Measurements from ENCODE around the gene SYCE3.

Gene SYCE3

DNA sequence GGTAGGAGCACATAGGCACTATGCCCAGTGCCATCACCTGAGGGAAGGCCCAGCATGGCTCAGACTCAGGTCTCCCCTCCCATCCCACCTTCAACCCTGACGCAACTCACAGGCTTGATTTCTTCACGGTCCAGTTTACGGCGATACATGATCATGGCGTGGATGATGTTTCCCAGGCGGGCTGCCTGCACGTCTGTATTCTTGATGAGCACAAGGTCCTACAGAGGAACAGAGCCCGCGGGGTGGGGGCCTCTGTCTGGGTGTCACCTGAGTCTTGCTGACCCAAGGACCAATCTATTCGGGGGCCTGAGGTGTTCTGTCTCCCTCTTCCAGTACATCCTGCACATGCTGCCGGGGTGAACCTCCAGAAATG lies 11.7 kb upstream of the SYCE3 start:
- DNase-seq: no peak

DNA sequence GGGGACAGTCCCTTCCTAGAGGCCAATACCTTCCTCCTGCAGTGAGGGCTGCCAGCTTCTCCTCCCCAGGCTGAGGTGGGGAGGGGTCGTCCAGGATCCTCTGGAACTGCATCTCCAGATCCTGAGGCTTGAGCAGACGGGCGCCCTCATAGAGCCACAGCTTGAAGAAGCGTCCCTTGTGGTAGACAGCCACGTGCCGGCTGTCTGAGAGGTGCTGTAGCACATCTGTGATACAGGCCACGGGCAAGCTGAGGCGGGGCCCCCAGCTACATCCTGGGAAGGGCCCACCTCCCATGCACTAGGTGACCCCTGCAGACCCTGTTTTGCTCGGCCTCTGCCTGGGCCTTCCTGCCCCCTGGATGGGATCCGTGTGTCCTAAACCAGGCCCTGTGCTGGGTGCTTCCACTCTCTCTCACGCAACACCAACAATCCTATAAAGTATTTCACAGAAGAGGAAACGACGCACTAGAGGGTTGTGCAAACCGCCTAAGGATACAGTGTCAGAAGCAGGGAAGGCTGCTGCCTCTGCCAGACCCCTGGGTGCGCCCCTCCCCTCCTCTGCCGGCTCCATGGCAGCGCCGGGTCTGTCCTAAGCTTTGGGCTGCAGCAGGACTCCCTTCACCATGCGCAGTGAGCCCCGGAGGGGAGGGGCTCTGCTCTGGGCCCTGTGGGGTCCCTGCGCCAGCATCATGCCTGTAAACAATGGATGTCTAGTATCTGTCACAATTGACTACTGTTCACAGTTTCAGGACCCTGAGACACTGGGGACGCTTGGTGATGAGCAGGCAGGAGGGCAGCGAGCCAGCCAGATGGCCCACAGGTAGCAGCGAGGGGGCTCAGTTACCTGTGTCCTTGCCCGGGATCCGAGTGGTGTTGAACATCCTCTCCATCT lies 11.0 kb upstream of the SYCE3 start:
- DNase-seq: no peak

DNA sequence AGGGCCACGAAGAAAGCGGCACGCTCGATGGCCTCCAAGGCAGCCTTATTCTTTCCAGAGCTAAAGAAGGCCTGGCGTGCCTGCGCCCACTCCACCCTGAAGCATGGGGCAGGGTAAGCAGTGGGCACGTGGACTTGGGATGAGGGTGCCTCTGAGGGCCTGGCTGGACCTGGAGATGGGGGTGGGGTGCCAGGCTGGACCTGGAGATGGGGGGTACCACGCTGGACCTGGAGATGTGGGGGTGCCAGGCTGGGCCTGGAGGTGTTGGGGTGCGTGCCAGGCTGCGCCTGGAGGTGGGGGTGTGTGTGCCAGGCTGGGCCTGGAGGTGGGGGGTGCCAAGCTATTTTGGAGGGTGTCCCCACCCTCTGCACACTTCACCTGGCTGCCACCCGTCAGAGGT lies 10.2 kb upstream of the SYCE3 start:
- no peak for DNase-seq

DNA sequence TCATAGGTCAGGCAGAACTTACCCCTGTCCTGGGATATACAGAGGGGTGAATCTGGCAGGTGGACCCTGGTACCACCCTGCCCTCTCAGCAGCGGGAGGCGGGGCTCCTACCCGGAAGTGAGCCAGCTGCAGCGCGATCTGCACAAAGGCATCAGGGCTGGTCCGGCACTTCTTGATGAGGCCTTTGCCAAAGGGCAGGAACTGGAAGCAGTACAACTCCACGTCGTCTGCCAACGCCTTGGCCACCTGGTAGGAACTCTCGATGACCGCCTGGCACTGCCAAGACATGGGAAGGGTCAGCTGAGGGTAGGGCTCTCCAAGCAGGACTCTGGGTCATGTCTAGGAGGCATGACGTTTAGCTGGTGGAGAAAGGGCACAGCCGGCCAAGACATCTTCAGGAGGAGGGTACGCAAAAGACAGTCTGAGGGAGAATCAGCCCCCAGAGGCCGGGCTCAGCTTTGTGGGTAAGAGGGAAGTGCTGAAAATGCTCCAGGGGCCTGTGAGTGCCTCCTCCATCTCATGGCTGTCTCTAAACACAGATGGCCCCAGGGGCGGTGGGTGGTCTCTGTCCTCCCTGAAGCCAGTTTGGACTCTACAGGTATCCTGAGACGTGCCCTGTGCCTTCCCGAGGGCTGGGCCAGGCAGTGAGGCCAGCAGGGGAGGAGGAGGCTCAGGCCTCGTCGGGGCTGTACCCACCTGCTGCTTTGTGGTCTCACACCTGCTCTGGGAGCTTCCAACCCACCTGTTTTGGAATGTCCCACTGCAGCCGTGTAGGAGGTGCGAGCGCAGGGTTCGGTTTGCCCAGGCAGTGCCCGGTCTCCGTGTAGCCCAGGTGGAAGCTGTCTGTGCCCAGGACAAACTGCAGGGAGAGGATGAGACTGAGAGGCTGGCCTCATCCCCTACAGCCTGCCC lies 8.8 kb upstream of the SYCE3 start:
- DNase-seq: no peak

DNA sequence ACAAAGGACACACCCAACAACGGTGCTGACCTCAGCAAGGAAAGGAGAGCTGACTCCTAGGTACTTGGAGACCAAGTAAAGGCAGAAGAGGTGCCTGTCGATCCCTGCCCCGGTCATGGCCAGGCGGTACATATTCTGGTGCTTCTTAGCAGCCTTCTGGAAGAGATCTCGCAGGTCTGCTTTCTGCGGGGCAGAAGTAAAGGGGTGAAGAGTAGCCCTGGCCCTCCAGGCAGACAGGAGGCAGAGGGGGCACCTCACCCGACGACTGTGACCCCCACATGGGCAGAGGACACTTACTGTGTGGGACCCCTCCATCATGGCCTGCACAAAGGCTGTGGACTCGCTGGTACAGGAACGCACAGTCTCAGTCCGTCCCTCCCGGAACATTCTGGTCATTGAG lies 8.1 kb upstream of the SYCE3 start:
- DNase-seq: no peak

DNA sequence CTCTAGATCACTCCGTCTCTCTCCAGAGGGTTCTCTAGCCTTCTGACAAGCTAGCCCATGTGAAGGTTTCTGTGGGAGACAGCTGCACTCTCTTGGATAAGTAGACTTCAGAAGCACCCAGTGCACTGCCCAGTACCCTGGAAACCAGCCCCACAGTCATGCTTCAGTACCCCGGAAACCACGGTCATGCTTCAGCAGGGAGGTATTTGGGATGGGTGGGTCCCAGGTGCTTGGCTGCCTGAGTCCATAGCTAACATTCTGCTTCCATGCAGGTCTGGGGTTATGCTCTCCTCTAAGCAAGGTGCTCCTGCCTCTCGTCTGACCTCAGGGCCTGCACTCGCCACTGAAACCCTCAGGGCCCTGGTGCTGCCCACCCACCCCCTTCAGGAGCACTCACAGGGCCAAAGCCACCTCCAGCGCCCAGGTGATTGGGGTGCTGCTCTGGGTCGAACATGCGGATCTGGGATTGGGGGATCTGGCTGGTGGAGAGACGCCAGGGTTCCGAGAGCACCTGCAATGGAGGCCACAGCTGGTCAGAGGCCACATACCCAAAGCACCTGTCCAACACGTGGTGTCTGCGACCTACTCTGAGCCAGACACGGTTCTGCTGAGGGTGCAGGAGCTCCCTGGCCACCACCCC lies 7.3 kb upstream of the SYCE3 start:
- DNase-seq: no peak

DNA sequence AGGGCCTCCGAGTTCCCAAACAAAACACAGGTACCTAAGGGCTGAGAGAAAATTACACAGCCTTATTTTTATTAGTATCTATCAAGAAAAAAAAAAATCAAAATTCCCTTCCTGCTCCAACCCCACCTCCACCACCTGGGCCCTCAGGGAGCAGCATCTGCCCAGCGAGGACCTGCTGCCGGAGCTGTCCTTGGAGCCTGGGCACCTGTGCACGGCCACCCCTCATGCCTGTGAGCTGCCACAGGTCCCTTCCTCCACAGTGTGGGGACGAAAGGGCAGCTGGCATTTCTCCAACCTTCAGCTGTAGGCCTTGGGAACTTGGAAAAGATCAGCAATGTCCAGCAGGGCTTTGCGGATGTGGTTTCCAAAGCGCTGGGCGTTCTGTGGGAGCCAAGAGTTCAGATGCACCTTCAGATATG lies 6.3 kb upstream of the SYCE3 start:
- DNase-seq: no peak

DNA sequence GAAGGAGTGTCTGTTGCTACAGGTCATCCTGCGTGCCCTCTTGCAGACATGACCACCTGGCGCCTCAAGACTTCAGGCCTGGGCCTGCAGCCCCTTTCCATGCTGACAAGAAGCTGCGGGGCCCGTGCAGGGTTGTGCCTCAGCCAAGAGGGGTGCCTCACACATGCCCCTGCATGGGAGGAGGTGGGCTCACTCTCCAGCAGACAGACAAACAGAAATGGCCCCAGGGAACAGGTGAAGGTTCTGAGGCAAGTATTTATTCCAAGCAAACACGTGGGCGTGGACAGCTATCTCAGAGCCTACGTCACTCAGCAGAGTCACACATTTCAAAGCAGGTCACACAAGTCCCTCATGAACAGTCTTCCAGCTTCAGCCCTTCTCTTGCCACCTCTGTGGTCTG lies 5.9 kb upstream of the SYCE3 start:
- DNase-seq: no peak

DNA sequence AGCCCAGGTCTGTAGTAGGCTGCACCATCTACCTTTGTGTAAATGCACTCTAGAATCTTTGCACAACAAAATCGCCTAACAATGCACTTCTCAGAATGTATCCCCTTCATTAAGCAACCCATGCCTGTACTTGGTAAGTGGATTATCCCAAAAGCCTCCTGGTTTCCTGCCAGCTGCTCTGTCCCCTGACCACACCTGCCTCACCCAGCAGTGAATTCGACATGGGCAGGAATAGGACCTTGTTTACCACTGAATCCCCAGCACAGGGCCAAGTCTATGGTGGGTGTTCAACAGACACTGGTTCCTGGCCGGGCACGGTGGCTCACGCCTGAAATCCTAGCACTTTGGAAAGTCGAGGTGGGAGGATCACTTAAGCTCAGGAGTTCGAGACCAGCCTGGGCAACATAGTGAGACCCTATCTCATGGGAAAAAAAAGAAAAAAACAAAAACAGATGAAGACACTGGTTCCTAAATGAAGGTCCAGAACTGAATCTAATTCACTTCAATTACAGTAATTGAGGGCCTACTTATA lies 5.1 kb upstream of the SYCE3 start:
- no peak for DNase-seq

DNA sequence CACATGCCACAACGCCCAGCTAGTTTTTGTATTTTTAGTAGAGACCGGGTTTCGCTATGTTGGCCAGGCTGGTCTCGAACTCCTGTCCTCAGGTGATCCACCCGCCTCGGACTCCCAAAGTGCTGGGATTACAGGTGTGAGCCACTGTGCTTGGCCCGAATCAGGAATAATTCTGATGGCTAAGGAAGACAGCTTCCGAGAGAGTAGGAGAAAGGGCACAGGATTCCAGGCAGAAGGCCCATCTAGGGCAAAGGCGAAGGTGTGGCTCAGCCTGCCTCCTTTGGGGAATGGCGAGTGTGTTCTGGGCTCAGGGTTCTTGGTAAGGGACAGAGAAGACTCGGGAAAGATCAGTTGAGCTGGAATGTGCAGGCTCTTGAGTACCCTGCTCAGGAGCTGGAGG lies 1.6 kb upstream of the SYCE3 start:
- no peak for DNase-seq

DNA sequence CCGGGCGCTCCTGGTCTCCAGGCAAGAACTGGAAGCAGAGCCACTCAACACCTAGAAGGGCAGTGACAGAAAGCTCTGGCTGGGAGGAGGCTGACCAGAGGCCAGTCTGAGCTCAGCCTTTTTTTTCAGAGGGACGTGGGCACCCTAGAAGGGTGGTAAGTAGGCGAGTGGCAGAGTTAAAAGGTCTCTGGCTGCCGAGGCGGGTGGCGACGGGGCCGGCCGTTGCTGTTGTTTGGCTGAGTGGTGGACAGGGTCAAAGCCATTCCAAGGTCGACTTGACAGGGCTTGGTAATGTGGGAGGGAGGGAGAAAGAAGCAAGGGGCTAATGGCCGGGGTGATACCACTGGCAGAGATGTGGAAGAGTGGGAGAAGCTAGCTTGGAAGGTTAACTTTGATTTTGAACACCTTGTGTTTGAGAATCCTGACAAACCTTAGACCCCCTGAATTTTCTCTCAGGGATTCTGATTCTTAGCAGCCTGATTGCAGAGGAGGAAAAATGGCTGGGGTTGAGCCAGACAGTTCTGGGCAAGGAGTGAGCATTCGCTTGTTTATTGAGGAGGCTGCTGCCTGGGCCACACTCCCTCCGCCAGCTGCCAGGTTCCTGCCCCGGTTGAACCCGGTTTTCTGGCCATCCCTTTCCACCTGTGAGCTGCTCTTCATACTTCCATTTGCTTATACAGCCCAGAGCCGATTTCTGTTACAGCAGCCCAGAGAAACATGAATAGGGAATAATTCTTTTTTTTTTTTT lies 868 bp upstream of the SYCE3 start:
- no peak for DNase-seq

DNA sequence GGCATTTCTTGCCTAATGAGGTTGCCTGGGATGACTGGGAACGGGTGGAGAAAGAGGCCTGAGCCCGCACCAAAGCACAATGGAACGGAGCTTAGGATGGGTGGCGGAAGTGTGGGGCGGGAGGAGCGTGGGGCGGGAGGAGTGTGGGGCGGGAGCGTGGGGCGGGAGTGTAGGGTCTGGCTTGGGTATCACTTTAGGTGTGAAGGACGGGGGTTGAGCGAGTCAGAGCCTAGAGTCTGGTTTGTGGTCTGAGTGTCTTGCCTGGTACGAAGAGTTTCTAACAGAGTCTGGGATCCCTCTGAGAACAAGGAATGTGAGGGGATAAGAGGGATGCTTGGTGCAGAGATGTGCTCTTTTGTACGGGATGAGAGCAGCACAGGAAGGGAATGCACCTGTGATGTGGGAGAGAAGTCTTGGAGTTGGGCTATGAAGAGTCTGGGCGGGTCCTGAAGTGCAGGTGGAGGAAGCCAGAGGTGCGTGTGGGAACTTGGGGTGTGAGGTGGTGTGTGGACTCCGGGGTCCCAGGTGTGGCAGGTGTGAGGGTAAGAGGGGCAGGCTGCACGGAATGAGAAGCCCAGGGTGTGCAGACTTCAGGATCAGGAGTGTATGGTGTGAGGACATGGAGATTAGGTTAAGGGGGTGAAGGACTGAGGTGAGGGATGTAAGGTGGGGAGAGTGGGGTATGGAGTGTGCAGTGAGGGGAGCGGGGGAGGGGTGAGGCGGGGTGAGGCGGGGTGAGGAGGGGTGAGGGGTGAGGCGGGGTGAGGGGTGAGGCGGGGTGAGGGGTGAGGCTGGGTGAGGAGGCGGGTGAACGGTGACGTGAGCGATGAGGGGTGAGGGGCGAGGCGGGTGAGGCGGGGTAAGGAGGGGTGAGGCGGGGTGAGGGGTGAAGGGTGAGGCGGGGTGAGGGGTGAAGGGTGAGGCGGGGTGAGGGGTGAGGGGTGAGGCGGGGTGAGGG lies 1.0 kb downstream of the SYCE3 start:
- DNase-seq: no peak

DNA sequence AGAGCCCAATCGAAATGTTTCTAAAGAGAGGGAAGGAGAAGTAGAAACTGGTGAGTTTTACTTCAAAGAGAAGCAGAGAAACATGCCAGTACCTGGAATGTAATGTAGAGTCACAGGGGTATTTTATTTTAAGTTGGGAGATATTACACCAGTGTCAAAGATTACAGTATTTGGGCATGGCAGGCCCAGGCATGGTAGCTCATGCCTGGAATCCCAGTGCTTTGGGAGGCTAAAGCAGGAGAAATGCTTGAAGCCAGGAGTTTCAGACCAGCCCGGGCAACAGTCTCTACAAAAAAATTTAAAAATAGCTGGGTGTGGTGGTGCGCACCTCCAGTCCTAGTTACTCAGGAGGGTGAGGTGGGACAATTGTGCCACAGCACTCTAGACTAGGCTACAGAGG lies 2.7 kb downstream of the SYCE3 start:
- no peak for DNase-seq

DNA sequence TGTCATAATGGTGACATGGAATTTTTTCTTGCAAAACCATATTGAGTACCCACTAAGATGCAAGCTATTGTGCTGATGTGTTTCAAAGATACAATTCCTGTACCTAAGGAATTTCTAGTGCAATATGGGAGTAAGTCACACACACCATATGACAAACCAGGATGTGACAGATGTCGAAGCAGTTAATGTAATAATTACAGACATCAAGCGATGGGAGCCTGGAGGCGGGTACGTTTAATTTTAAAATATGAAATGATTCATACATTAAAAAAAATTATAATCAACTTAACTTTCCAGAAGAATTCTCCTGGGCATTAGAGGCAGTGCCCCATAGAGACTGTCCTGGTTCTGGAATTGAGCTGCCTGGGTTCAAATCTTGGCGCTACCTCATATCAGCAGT lies 6.0 kb downstream of the SYCE3 start:
- DNase-seq: no peak

DNA sequence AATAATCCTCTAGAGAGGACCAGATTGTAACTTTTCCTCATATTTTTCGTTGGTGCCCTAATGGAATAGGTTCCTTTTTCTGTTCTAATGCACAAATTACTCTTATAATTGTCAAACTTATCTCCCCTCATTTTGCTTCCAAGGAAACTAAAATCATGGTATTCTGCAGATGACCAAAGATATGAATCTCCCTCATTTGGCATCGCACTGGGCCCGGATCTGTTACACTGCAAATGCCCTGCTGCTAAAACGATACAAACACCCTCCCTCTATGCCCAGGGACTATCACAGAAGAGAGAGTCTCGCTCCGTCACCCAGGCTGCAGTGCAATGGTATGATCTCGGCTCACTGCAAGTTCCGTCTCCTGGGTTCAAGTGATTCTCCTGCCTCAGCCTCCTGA lies 9.4 kb downstream of the SYCE3 start:
- DNase-seq: no peak

DNA sequence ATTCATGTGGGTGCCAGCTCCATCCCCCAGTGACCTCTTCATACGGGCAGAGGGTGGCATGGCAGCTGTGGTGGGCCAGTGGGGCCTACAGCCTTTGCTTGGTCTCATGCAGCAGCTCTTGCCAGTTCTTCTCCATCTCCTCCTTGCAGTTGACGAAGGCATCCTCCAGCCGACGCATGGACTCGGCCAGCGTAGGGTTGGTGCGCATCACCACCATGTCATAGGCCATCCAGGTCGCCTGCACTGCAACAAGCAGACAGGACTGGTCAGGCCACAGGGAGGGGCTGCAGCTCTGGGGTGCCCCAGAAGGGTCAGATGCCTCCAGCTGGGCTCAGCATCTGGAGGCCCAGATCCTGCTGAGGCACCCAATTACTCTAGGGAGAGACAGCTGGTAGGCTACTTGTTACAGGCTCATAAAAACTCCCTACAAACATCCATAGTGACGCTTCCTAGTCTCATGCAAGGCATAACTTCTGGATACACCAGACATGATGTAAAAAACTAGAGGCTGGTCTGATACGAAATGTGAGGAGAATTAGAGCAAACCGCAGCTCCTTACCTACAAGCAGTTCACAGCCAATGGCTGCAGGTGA lies 11.5 kb downstream of the SYCE3 start:
- DNase-seq: no peak

DNA sequence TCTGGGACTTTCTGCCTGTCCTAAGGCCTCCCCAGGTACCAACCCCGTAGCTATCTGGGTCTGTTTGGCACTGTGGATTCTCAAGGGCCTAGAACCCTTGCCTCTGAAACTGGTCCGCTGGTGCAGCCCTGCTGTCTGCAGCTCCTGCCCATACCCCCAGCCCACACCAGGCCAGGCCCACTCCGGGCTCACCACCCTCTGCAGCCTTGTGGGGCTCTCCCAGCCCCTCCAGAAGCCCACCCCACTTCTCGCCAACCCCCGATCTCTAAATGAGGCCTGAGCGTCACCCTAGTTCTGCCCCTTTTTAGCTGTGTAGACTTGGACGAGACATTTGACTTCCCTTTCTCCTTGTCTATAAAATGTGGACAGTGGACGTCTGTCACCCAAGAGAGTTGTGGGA lies 12.3 kb downstream of the SYCE3 start:
- DNase-seq: no peak

DNA sequence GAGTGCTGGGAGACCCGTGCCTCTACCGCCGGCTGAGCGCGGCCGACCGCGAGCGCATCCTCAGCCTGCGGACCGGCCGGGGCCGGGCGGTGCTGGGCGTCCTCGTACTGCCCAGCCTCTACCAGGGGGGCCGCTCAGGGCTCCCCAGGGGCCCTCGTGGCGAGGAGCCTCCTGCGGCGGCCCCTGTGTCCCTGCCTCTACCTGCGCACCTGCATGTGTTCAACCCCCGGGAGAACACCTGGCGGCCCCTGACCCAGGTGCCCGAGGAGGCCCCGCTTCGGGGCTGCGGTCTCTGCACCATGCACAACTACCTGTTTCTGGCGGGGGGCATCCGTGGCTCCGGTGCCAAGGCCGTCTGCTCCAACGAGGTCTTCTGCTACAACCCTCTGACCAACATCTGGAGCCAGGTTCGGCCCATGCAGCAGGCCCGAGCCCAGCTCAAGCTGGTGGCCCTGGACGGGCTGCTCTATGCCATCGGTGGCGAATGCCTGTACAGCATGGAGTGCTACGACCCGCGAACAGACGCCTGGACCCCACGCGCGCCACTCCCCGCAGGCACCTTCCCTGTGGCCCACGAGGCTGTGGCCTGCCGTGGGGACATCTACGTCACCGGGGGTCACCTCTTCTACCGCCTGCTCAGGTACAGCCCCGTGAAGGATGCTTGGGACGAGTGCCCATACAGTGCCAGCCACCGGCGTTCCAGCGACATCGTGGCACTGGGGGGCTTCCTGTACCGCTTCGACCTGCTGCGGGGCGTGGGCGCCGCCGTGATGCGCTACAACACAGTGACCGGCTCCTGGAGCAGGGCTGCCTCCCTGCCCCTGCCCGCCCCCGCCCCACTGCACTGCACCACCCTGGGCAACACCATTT lies 13.6 kb downstream of the SYCE3 start:
- no peak for DNase-seq

DNA sequence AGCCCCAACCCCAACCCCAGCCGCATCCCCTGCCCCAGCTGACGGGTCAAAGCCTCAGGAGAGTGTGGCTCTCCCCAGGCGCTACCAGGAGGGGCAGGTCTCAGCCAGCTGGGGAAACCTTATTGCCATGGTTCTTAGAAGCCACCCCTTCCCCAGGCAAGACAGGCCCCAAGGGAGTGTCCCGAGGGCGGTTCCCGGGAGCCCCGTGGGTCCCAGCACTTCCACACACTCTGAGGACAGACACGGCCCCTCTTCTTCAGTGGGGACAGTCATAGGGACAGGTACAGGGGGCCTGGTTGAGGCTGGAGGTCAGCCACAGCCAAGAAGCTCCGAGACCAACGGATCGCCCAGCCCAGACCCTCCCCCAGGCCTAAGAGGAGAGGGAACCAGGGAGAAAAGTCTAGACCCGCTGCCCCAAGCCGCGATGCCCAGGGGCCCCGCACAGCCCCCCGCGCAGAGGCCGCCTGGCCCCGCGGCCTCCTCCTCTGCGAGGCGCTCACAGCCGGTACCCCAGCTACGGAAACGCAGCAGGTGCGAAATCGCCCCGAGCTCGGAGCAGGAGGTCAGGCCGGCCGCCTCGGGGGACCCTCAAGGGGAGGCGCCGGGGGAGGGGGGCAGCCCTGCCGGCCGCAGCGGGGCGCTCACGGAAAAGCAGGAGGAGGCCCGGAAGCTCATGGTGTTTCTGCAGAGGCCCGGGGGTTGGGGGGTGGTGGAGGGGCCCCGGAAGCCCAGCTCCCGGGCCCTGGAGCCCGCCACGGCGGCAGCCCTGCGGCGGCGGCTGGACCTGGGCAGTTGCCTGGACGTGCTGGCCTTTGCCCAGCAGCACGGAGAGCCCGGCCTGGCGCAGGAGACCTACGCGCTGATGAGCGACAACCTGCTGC lies 14.4 kb downstream of the SYCE3 start:
- peak; percentile 58 for DNase-seq
